GM10847 (cell line): ENCODE measurements around the gene NTF3.

Experiments used
- POLR2A ChIP-seq: IDR thresholded peaks from 2 replicates; pipeline ENCODE4 v1.6.1; 2011; ENCODE audit not compliant: insufficient read length; ENCODE audit errors: extremely low read depth

NTF3 gene

GRCh38 chr12:5518584-5519365, 86.9 kb downstream of the NTF3 start:
- no peak for TF ChIP-seq POLR2A

- TF ChIP-seq POLR2A = no peak
Measured at GRCh38 chr12:5520037-5520436, 88.1 kb downstream of the NTF3 start.

GRCh38 chr12:5520831-5521230, 88.9 kb downstream of the NTF3 start:
- TF ChIP-seq POLR2A = no peak

- no peak for TF ChIP-seq POLR2A
Measured at GRCh38 chr12:5521456-5522325, 89.8 kb downstream of the NTF3 start.

- TF ChIP-seq POLR2A = no peak
Measured at GRCh38 chr12:5522432-5523335, 90.8 kb downstream of the NTF3 start.

GRCh38 chr12:5523396-5524115, 91.6 kb downstream of the NTF3 start:
- TF ChIP-seq POLR2A = no peak

- no peak for TF ChIP-seq POLR2A
Measured at GRCh38 chr12:5524116-5524768, 92.3 kb downstream of the NTF3 start.

GRCh38 chr12:5524769-5525436, 93.0 kb downstream of the NTF3 start:
- no peak for TF ChIP-seq POLR2A

- no peak for TF ChIP-seq POLR2A
Measured at GRCh38 chr12:5525783-5526367, 94.0 kb downstream of the NTF3 start.

GRCh38 chr12:5533368-5533767, 101.5 kb downstream of the NTF3 start:
- TF ChIP-seq POLR2A = no peak

GRCh38 chr12:5534426-5535199, 102.7 kb downstream of the NTF3 start:
- TF ChIP-seq POLR2A = no peak

GRCh38 chr12:5535541-5535940, 103.6 kb downstream of the NTF3 start:
- no peak for TF ChIP-seq POLR2A
